Adrenal gland (tissue), 5 donors: ENCODE measurements around the gene ITGB4.

ENCODE experiments used
- CTCF ChIP-seq, 6 experiments: fragments of 450-650 bp in 4 of 6; fragments of 200-600 bp in 2 of 6; sonication (generic) in 1 of 6; IDR thresholded peaks; 1 replicate in 5 of 6; 2 replicates in 1 of 6; pipeline versions ENCODE4 v1.5.1 to v1.8.0; 2016 to 2021; ENCODE audit warnings: antibody characterized with exemption in 6 of 6, mild to moderate bottlenecking in 2 of 6, moderate library complexity in 1 of 6
- POLR2A ChIP-seq, 2 donors: fragments of 450-650 bp; IDR thresholded peaks; one replicate each; pipeline ENCODE4 v1.6.1; 2017; ENCODE audit warnings: antibody characterized with exemption in 2 of 2, mild to moderate bottlenecking in 2 of 2, moderate library complexity in 1 of 2
- donor health status: DM: no; HTN: no; CAD: no.

GRCh38 chr17:75706042-75706728 is 15.1 kb upstream of the ITGB4 start:
- TF ChIP-seq CTCF (IDR thresholded peaks at IDR 0.05) (no peak), POLR2A (IDR thresholded peaks at IDR 0.05) (no peak)
